PC-9 (cell line): ENCODE data around the gene PCSK9. TPM values are rescaled to one million over a fixed set of nuclear protein-coding genes. Genes with fewer than 3 reads are reported as not detected.

Experiments
- BruUV-seq: library from RNA; stranded (reverse); fragments of 400-500 nt; replicated peaks from 2 replicates; lab custom pipeline; 2021; lab: Mats Ljungman, UMichigan
- CTCF ChIA-PET: fragments of 300-600 bp; sonication (Branson Sonifier 250); formaldehyde crosslinking; loops from one replicate; lab custom pipeline; 2022; ENCODE audit warnings: antibody characterized with exemption; lab: Charles Lee
- POLR2A ChIA-PET: fragments of 300-600 bp; sonication (Branson Sonifier 250); formaldehyde crosslinking; loops from one replicate; lab custom pipeline; 2022; ENCODE audit warnings: antibody characterized with exemption; ENCODE audit not compliant: unreplicated experiment; lab: Charles Lee
- DNase-seq, 2 experiments: peaks; one replicate each; pipeline versions ENCODE4 v3.0.0 to v3.0.0-alpha.2; 2015 to 2022; ENCODE audit warnings: mixed read lengths in 1 of 2
- H2AFZ ChIP-seq: fragments of 200-600 bp; sonication (generic); 2 replicates; pipeline ENCODE4 v1.8.1; 2017; ENCODE audit warnings: antibody characterized with exemption
- H3F3A ChIP-seq: fragments of 200-600 bp; sonication (generic); 2 replicates; pipeline ENCODE4 v1.8.1; 2017; ENCODE audit warnings: antibody characterized with exemption, mild to moderate bottlenecking, low read depth; ENCODE audit not compliant: insufficient read depth
- H3K27ac ChIP-seq: fragments of 200-600 bp; sonication (generic); 2 replicates; pipeline ENCODE4 v1.6.1; 2016; ENCODE audit warnings: mixed run types
- H3K27me3 ChIP-seq: fragments of 200-600 bp; sonication (generic); 2 replicates; pipeline ENCODE4 v1.6.1; 2016; ENCODE audit warnings: low read depth, mixed run types; ENCODE audit not compliant: insufficient read depth
- H3K36me3 ChIP-seq: fragments of 200-600 bp; sonication (generic); 2 replicates; pipeline ENCODE4 v1.6.1; 2016; ENCODE audit warnings: low read depth, mixed run types
- H3K4me1 ChIP-seq: fragments of 200-600 bp; sonication (generic); replicated peaks from 2 replicates; pipeline ENCODE4 v1.6.1; 2016; ENCODE audit warnings: mixed run types; ENCODE audit not compliant: insufficient read depth
- H3K4me2 ChIP-seq: fragments of 200-600 bp; sonication (generic); 2 replicates; pipeline ENCODE4 v1.6.1; 2017; ENCODE audit warnings: mixed run types
- H3K4me3 ChIP-seq: fragments of 200-600 bp; sonication (generic); 2 replicates; pipeline ENCODE4 v1.6.1; 2016; ENCODE audit warnings: mixed run types
- H3K79me2 ChIP-seq: fragments of 200-600 bp; sonication (generic); 2 replicates; pipeline ENCODE4 v1.6.1; 2017; ENCODE audit warnings: low read depth, mixed run types
- H3K9me2 ChIP-seq: fragments of 200-600 bp; sonication (generic); 2 replicates; pipeline ENCODE4 v1.8.1; 2017; ENCODE audit warnings: mild to moderate bottlenecking; ENCODE audit not compliant: insufficient read depth
- H3K9me3 ChIP-seq: fragments of 200-600 bp; sonication (generic); 2 replicates; pipeline ENCODE4 v1.8.1; 2016; ENCODE audit warnings: low read depth; ENCODE audit not compliant: insufficient read depth
- H4K20me1 ChIP-seq: fragments of 200-600 bp; sonication (generic); 2 replicates; pipeline ENCODE4 v1.8.1; 2017; ENCODE audit not compliant: insufficient read depth
- CTCF ChIP-seq: fragments of 200-600 bp; sonication (generic); conservative IDR thresholded peaks from 2 replicates; pipeline ENCODE4 v1.6.1; 2017; ENCODE audit warnings: mixed run types, antibody characterized with exemption, mild to moderate bottlenecking, moderate library complexity
- EZH2 ChIP-seq: fragments of 200-600 bp; sonication (generic); IDR thresholded peaks from 2 replicates; pipeline ENCODE4 v1.8.0; 2017; ENCODE audit warnings: antibody characterized with exemption, low read depth
- intact Hi-C: fragments of 100-400 bp; cut with micrococcal nuclease; formaldehyde crosslinking; loops from one replicate; pipeline ENCODE4 v1.10.0; 2022; ENCODE audit not compliant: unreplicated experiment
- total RNA-seq: library from RNA; stranded (reverse); gene quantifications from 2 replicates; pipeline ENCODE4 v1.2.3, GENCODE V29; 2021

Gene PCSK9
- total RNA-seq, 1 experiment from 2014 or later: 133 TPM

- H3K27ac ChIP-seq: no peak overlapping the region
- no peak overlapping the region for H3K4me3 ChIP-seq
- CTCF ChIA-PET: interaction anchor here (1.4 kb wide), 1 partner anchor 11 kb away, joined by 3 read pairs; no protein-coding TSS in a partner anchor
- POLR2A ChIA-PET: no interaction called here
- no peaks in the 10 kb centered on the region for H3K9me3 ChIP-seq
- H3K27me3 ChIP-seq: no peaks in the 10 kb centered on the region
- no peaks in the 10 kb centered on the region for H3F3A ChIP-seq
- H3K9me2 ChIP-seq: no peaks in the 10 kb centered on the region
- no TSS peak for BruUV-seq
- H2AFZ ChIP-seq: no peak overlapping the region
- no peak overlapping the region for H3K4me2 ChIP-seq
- intact Hi-C loops: no loop called here
- H3K79me2 ChIP-seq: no peaks in the 10 kb centered on the region
- DNase-seq: no peak
- TF ChIP-seq EZH2: no peak
- TF ChIP-seq CTCF: no peak
- H3K4me1 ChIP-seq: 0 out of 2 replicates have a peak, but pooled peaks cover 4% of the 10 kb centered on the region
- H3K36me3 ChIP-seq: no peaks in the 10 kb centered on the region
- no peaks in the 10 kb centered on the region for H4K20me1 ChIP-seq
These were observed 38.0 kb upstream of the PCSK9 start for GRCh38 chr1:55001311-55001710.

GRCh38 chr1:55002686-55003085, 36.7 kb upstream of the PCSK9 start:
- intact Hi-C loops: no loop called here
- Histone ChIP-seq H2AFZ (no peak overlapping the region), H3K4me2 (no peak overlapping the region), H3K9me2 (no peaks in the 10 kb centered on the region), H3K79me2 (no peaks in the 10 kb centered on the region), H3K36me3 (no peaks in the 10 kb centered on the region), H3K27me3 (no peaks in the 10 kb centered on the region), H3K9me3 (no peaks in the 10 kb centered on the region), H3K4me3 (no peak overlapping the region), H4K20me1 (no peaks in the 10 kb centered on the region), H3F3A (no peaks in the 10 kb centered on the region; the same call in 1 of the 2 replicates), H3K27ac (no peak overlapping the region), H3K4me1 (peaks cover 4% of the 10 kb centered on the region; the same call in 1 of the 2 replicates)
- no TSS peak for BruUV-seq
- POLR2A ChIA-PET: no interaction called here
- DNase-seq: no peak
- TF ChIP-seq CTCF: no peak
- TF ChIP-seq EZH2: no peak
- CTCF ChIA-PET: interaction anchor here (0.6 to 1.4 kb wide), 2 partner anchors 12 to 154 kb away, joined by 3 read pairs; no protein-coding TSS in a partner anchor

- TF ChIP-seq CTCF (no peak), EZH2 (no peak)
- DNase-seq: no peak
- peaks cover 9% of the 10 kb centered on the region; the same call in 1 of the 2 replicates for H3K4me1 ChIP-seq
- H3K27ac ChIP-seq: no peak overlapping the region
- no peak overlapping the region for H3K4me2 ChIP-seq
- no peak overlapping the region for H2AFZ ChIP-seq
- POLR2A ChIA-PET: no interaction called here
- H3K36me3 ChIP-seq: no peaks in the 10 kb centered on the region
- no TSS peak for BruUV-seq
- H3K79me2 ChIP-seq: no peaks in the 10 kb centered on the region
- H3K4me3 ChIP-seq: no peak overlapping the region
- no peaks in the 10 kb centered on the region; the same call in 1 of the 2 replicates for H3F3A ChIP-seq
- H3K27me3 ChIP-seq: no peaks in the 10 kb centered on the region
- no peaks in the 10 kb centered on the region for H3K9me2 ChIP-seq
- no peaks in the 10 kb centered on the region for H4K20me1 ChIP-seq
- CTCF ChIA-PET: no interaction called here
- H3K9me3 ChIP-seq: no peaks in the 10 kb centered on the region
- intact Hi-C loops: no loop called here
These were observed 33.8 kb upstream of the PCSK9 start for GRCh38 chr1:55005351-55006140.
